Stimulated activated CD8-positive, alpha-beta memory T cell treated with anti-CD3 and anti-CD28 coated beads, Interleukin-12 subunit alpha, Interleukin-12 subunit beta, amount 100 ng/mL, for 4 hours (primary cell): Measurements from ENCODE around the gene MYD88.
A peak's percentile ranks its signal among the peaks of the same experiment; 100 is the strongest.

ENCODE experiments used
- DNase-seq: peaks from one replicate; pipeline ENCODE4 v3.0.0-alpha.2; 2020; ENCODE audit warnings: low read depth

MYD88 gene

GRCh38 chr3:38138349-38139190, at the start of gene MYD88:
Gene MYD88, plus strand, starts transcription at chr3:38138661. Its CDS starts 40 bp downstream, at chr3:38138701.
- DNase-seq = peak; percentile 79

- no peak for DNase-seq
Observed at GRCh38 chr3:38089163-38089562, 49.3 kb upstream of the MYD88 start.

- DNase-seq = no peak
Observed at GRCh38 chr3:38090453-38090852, 48.0 kb upstream of the MYD88 start.

- DNase-seq = no peak
Observed at GRCh38 chr3:38094999-38095398, 43.5 kb upstream of the MYD88 start.

- no peak for DNase-seq
Observed at GRCh38 chr3:38095669-38096483, 42.6 kb upstream of the MYD88 start.

GRCh38 chr3:38097446-38098375, 40.8 kb upstream of the MYD88 start:
- no peak for DNase-seq

GRCh38 chr3:38098376-38098723, 40.1 kb upstream of the MYD88 start:
- DNase-seq = no peak

- DNase-seq = no peak
Observed at GRCh38 chr3:38099518-38099917, 38.9 kb upstream of the MYD88 start.

- DNase-seq = no peak
Observed at GRCh38 chr3:38100498-38100897, 38.0 kb upstream of the MYD88 start.

- DNase-seq = no peak
Observed at GRCh38 chr3:38101811-38102443, 36.5 kb upstream of the MYD88 start.

- DNase-seq = no peak
Observed at GRCh38 chr3:38102444-38102814, 36.0 kb upstream of the MYD88 start.

GRCh38 chr3:38105525-38105924, 32.9 kb upstream of the MYD88 start:
- DNase-seq = no peak

- no peak for DNase-seq
Observed at GRCh38 chr3:38107911-38108648, 30.4 kb upstream of the MYD88 start.

- no peak for DNase-seq
Observed at GRCh38 chr3:38108649-38109579, 29.5 kb upstream of the MYD88 start.

- DNase-seq = no peak
Observed at GRCh38 chr3:38109580-38110313, 28.7 kb upstream of the MYD88 start.

GRCh38 chr3:38110314-38111050, 28.0 kb upstream of the MYD88 start:
- DNase-seq = no peak

- DNase-seq = no peak
Observed at GRCh38 chr3:38111201-38111600, 27.3 kb upstream of the MYD88 start.

GRCh38 chr3:38111696-38112377, 26.6 kb upstream of the MYD88 start:
- no peak for DNase-seq
